ENCODE data around the gene SLC16A5.

SLC16A5 gene

DNA sequence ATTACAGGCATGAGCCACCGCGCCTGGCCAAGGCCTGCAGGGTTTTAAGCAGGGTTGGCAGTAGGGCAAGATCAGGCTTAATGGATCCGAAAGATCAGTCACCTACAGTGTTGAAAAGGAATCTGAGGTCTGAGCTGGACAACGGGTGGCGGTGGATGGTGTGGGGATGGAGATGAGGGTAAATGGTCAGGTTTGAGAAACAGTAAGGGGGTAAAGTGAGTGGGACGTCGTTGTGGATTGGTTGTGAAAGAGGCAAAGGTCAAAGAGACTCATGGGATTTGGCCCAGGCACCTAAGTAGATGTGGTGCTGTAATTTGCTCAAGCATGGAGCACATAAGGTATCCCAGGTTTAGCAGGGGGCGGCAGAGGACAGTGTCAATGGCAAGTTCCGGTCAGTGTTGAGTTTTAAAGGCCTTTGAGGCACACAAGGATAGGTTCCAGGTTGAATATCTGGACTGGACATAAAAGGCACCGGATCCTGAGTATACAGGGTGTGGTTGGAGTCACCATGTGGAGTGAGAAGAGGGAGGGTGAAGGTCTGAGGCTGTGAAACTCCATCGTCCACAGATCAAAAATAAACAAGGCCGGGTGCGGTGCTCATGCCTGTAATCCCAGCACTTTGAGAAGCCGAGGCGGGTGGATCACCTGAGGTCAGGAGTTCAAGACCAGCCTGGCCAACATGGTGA lies 1.1 kb upstream of the SLC16A5 start:
- no peak overlapping the region for H3K27ac ChIP-seq (replicated peaks; ENCODE audit: low read length)
- no CpG with 5 or more reads among the region's 15 CpGs for WGBS, 2 donors (ENCODE audit: extremely low coverage in 2 of 2, insufficient read length in 2 of 2, insufficient replicate concordance in 1 of 2)

DNA sequence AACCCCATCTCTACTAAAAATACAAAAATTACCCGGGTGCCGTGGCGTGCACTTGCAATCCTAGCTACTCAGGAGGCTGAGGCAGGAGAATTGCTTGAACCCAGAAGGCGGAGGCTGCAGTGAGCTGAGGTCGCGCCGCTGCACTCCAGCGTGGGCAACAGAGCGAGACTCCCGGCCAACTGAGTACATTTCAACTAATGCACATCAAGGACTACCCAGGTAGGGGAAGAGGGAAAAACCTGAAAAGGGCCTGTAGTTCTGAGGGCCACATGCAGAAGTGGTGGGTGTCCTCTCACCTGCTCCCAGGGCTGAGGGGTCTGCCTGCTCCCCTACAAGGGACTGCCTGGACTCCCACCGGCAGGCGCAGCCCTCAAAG lies 584 bp upstream of the SLC16A5 start:
- Histone ChIP-seq H2BK12ac (ENCODE audit: low read length) (no peak overlapping the region), H4K8ac (ENCODE audit: low read depth, low read length) (peak overlapping the region; percentile 74), H3K9me3 (replicated peaks in 1 of 2; ENCODE audit: control insufficient read depth in 2 of 2, insufficient read depth in 1 of 2, low read depth in 1 of 2, low read length in 2 of 2) (peaks cover 0 to 2% of the 10 kb centered on the region in 2 donors), H3K9ac (ENCODE audit: low read depth, low read length, poor library complexity) (peak overlapping the region; percentile 78), H3K4me2 (ENCODE audit: insufficient read depth, low read length, poor library complexity, severe bottlenecking) (peak overlapping the region; percentile 87), H3K4me1 (ENCODE audit: control insufficient read depth in 2 of 2, insufficient read depth in 1 of 2, low read depth in 1 of 2, low read length in 2 of 2) (peaks cover 19 to 38% of the 10 kb centered on the region in 2 donors), H3K18ac (ENCODE audit: low read length) (peak overlapping the region; percentile 99), H3K79me1 (ENCODE audit: low read depth, low read length) (no peaks in the 10 kb centered on the region), H3K36me3 (replicated peaks in 1 of 2; ENCODE audit: control insufficient read depth in 2 of 2, insufficient read depth in 2 of 2, low read length in 2 of 2) (no peaks in the 10 kb centered on the region), H3K27ac (replicated peaks; ENCODE audit: low read length) (peak overlapping the region; percentile 76), H3K4me3 (ENCODE audit: low read length in 2 of 2) (peak overlapping the region in 1 of 2 donors; percentile 86), H3K4ac (ENCODE audit: low read length) (no peak overlapping the region), H4K91ac (ENCODE audit: low read depth, low read length, poor library complexity) (no peak overlapping the region), H2AK5ac (ENCODE audit: low read depth, low read length) (no peak overlapping the region), H3K27me3 (ENCODE audit: control insufficient read depth in 3 of 3, insufficient read depth in 3 of 3, low read depth in 1 of 3, low read length in 3 of 3) (peaks cover 0 to 1% (median 0%) of the 10 kb centered on the region in 3 experiments), H2BK5ac (ENCODE audit: low read length) (no peak overlapping the region), H2AFZ (ENCODE audit: low read length) (peak overlapping the region; percentile 81), H3K14ac (ENCODE audit: low read length) (no peak overlapping the region), H2BK15ac (ENCODE audit: low read length) (peak overlapping the region; percentile 93), H2BK120ac (ENCODE audit: low read depth, low read length) (peak overlapping the region; percentile 81), H3K23ac (ENCODE audit: low read depth, low read length, poor library complexity) (peak overlapping the region; percentile 96)
- WGBS, 2 donors (ENCODE audit: extremely low coverage in 2 of 2, insufficient read length in 2 of 2, insufficient replicate concordance in 1 of 2) = no CpG with 5 or more reads among the region's 12 CpGs
- no peak for DNase-seq (ENCODE audit: low spot score)

More for the DNA sequence above, 1.1 kb upstream of the SLC16A5 start:
- no peaks in the 10 kb centered on the region for H3K36me3 ChIP-seq (replicated peaks in 1 of 2; ENCODE audit: control insufficient read depth in 2 of 2, insufficient read depth in 2 of 2, low read length in 2 of 2)
- no peaks in the 10 kb centered on the region for H3K79me1 ChIP-seq (ENCODE audit: low read depth, low read length)
- H3K9me3 ChIP-seq (replicated peaks in 1 of 2; ENCODE audit: control insufficient read depth in 2 of 2, insufficient read depth in 1 of 2, low read depth in 1 of 2, low read length in 2 of 2) = peaks cover 0 to 2% of the 10 kb centered on the region in 2 donors
- no peak overlapping the region for H2BK12ac ChIP-seq (ENCODE audit: low read length)
- H3K23ac ChIP-seq (ENCODE audit: low read depth, low read length, poor library complexity) = no peak overlapping the region
- H2BK120ac ChIP-seq (ENCODE audit: low read depth, low read length) = no peak overlapping the region
- H3K9ac ChIP-seq (ENCODE audit: low read depth, low read length, poor library complexity) = no peak overlapping the region
- no peak for DNase-seq (ENCODE audit: low spot score)
- H3K4me2 ChIP-seq (ENCODE audit: insufficient read depth, low read length, poor library complexity, severe bottlenecking) = no peak overlapping the region
- peaks cover 19 to 37% of the 10 kb centered on the region in 2 donors for H3K4me1 ChIP-seq (ENCODE audit: control insufficient read depth in 2 of 2, insufficient read depth in 1 of 2, low read depth in 1 of 2, low read length in 2 of 2)
- no peak overlapping the region for H4K8ac ChIP-seq (ENCODE audit: low read depth, low read length)
- no peak overlapping the region for H2BK5ac ChIP-seq (ENCODE audit: low read length)
- H4K91ac ChIP-seq (ENCODE audit: low read depth, low read length, poor library complexity) = no peak overlapping the region
- H2AK5ac ChIP-seq (ENCODE audit: low read depth, low read length) = no peak overlapping the region
- H3K14ac ChIP-seq (ENCODE audit: low read length) = no peak overlapping the region
- H2AFZ ChIP-seq (ENCODE audit: low read length) = no peak overlapping the region
- no peak overlapping the region for H3K18ac ChIP-seq (ENCODE audit: low read length)
- no peak overlapping the region for H3K4me3 ChIP-seq (ENCODE audit: low read length in 2 of 2)
- peak overlapping the region; percentile 93 for H2BK15ac ChIP-seq (ENCODE audit: low read length)
- peaks cover 0 to 3% (median 0%) of the 10 kb centered on the region in 3 experiments for H3K27me3 ChIP-seq (ENCODE audit: control insufficient read depth in 3 of 3, insufficient read depth in 3 of 3, low read depth in 1 of 3, low read length in 3 of 3)
- H3K4ac ChIP-seq (ENCODE audit: low read length) = no peak overlapping the region

DNA sequence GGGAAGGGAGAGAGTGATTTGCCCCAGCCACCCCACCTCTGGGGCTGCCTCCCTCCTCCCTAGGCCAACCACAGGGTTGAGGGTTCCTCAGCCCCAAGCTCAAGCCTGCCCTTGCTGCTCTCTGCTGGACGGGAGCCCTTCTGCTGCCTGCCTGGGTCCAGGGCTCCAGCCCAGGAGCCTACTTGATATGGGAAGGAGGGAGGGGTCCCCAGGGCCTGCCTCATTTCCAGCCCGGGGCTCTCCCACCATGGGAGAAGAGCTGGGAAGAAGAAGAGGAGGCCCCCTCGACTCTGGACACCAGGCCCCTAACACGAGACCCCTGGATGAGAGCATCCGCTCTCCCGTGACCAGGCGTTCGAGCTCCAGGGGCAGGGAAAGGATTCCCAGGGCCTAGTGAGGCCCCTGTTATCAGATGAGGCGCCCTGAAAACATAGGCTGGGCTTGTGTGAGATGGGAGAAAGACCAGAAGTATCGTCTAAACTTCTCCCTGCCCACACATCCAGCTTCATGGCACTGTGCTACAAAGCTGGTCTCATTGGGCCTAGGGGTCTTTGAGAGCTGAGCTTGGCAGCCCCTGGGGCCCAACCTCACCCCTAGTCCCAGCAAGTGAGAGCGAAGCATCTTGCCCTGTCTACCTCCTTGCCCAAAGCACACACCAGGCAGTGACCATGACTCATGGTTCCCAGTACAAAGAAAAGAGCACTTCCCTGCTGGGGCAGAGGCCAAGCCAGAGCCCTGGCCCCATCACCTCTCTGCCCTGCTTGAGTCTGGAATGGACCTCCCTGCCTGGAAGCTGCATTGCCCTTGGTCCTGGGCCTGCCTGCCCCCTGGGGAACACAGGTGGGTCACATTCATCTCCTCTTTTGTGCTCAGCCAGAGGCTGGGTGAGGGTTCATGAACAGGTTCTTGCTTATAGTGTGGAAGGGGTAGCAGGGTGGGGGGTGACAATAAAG lies 987 bp downstream of the SLC16A5 start:
- Histone ChIP-seq H2BK12ac (ENCODE audit: low read length) (peak overlapping the region; percentile 80), H3K4me3 (ENCODE audit: low read length in 2 of 2) (peak overlapping the region in 1 of 2 donors; percentile 86), H3K23ac (ENCODE audit: low read depth, low read length, poor library complexity) (peak overlapping the region; percentile 96), H2AK5ac (ENCODE audit: low read depth, low read length) (peak overlapping the region; percentile 98), H3K9me3 (replicated peaks in 1 of 2; ENCODE audit: control insufficient read depth in 2 of 2, insufficient read depth in 1 of 2, low read depth in 1 of 2, low read length in 2 of 2) (no peaks in the 10 kb centered on the region), H2BK15ac (ENCODE audit: low read length) (peak overlapping the region; percentile 93), H3K36me3 (replicated peaks in 1 of 2; ENCODE audit: control insufficient read depth in 2 of 2, insufficient read depth in 2 of 2, low read length in 2 of 2) (no peaks in the 10 kb centered on the region), H2BK120ac (ENCODE audit: low read depth, low read length) (peak overlapping the region; percentile 81), H4K8ac (ENCODE audit: low read depth, low read length) (peak overlapping the region; percentile 49), H2AFZ (ENCODE audit: low read length) (peak overlapping the region; percentile 81), H3K4me1 (ENCODE audit: control insufficient read depth in 2 of 2, insufficient read depth in 1 of 2, low read depth in 1 of 2, low read length in 2 of 2) (peaks cover 19 to 38% of the 10 kb centered on the region in 2 donors), H3K27ac (replicated peaks; ENCODE audit: low read length) (no peak overlapping the region), H3K79me1 (ENCODE audit: low read depth, low read length) (no peaks in the 10 kb centered on the region), H3K9ac (ENCODE audit: low read depth, low read length, poor library complexity) (peak overlapping the region; percentile 85), H2BK5ac (ENCODE audit: low read length) (peak overlapping the region; percentile 31), H3K18ac (ENCODE audit: low read length) (peak overlapping the region; percentile 99), H3K27me3 (ENCODE audit: control insufficient read depth in 3 of 3, insufficient read depth in 3 of 3, low read depth in 1 of 3, low read length in 3 of 3) (no peaks in the 10 kb centered on the region), H3K4me2 (ENCODE audit: insufficient read depth, low read length, poor library complexity, severe bottlenecking) (peak overlapping the region; percentile 87), H3K14ac (ENCODE audit: low read length) (no peak overlapping the region), H3K4ac (ENCODE audit: low read length) (peak overlapping the region; percentile 87), H4K91ac (ENCODE audit: low read depth, low read length, poor library complexity) (no peak overlapping the region)
- no peak for DNase-seq (ENCODE audit: low spot score)
- no CpG with 5 or more reads among the region's 11 CpGs for WGBS, 2 donors (ENCODE audit: extremely low coverage in 2 of 2, insufficient read length in 2 of 2, insufficient replicate concordance in 1 of 2)

Measured in neuronal stem cell (in vitro differentiated cells).